Measurements from ENCODE around the gene PTAR1.

GRCh38 chr9:69678843-69679538, 80.8 kb downstream of the PTAR1 start:
- TF ChIP-seq POLR2A (IDR thresholded peaks at IDR 0.05) (no peak), CTCF (IDR thresholded peaks at IDR 0.05) (no peak), POLR2AphosphoS5 (IDR thresholded peaks at IDR 0.05) (no peak)

Measured in upper lobe of left lung (tissue), 4 donors.